Glomerular visceral epithelial cell (primary cell): ENCODE data around the gene SRSF6.
A peak's percentile ranks its signal among the peaks of the same experiment; 100 is the strongest.
"Not testable (repeated sequence)": the region's sequence is repeated elsewhere in the genome, so short reads cannot be mapped to it uniquely, and the experiment has no call there.

Experiments
- DNase-seq: peaks from one replicate; pipeline ENCODE4 v3.0.0-alpha.2; 2016; ENCODE audit errors: extremely low spot score

SRSF6 gene

DNA sequence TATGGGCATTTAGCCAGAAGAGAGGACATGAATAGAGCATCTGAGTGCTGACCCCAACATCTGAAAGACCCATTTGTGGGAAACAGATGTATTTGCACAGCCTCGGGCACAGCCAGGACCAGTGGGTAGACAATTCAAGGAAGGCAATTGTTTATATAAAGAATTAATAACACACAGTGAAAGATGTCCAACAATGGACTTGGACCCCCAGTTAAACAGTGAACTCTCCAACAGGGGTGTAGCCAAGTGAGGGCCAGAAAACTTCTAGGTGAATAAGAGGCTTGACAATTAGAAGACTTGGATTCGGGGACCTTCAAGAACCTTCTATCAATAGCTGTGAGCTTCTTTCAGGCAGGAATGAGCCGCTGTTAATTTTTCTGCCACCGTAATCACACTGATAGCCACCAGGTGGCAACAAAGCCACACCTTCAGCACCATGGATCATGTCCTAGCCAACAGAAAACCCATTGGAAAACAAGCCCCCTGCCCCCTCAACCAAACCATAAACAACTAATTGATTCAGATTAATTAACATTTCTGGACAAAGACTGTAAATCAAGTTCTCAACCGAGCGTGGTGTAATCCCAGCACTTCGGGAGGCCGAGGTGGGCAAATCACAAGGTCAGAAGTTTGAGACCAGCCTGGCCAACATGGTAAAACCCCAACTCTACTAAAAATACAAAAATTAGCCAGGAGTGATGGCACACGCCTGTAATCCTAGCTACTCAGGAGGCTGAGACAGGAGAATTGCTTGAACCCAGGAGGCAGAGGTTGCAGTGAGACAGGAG, 8.8 kb upstream of the SRSF6 start:
- peak; percentile 58 for DNase-seq

DNA sequence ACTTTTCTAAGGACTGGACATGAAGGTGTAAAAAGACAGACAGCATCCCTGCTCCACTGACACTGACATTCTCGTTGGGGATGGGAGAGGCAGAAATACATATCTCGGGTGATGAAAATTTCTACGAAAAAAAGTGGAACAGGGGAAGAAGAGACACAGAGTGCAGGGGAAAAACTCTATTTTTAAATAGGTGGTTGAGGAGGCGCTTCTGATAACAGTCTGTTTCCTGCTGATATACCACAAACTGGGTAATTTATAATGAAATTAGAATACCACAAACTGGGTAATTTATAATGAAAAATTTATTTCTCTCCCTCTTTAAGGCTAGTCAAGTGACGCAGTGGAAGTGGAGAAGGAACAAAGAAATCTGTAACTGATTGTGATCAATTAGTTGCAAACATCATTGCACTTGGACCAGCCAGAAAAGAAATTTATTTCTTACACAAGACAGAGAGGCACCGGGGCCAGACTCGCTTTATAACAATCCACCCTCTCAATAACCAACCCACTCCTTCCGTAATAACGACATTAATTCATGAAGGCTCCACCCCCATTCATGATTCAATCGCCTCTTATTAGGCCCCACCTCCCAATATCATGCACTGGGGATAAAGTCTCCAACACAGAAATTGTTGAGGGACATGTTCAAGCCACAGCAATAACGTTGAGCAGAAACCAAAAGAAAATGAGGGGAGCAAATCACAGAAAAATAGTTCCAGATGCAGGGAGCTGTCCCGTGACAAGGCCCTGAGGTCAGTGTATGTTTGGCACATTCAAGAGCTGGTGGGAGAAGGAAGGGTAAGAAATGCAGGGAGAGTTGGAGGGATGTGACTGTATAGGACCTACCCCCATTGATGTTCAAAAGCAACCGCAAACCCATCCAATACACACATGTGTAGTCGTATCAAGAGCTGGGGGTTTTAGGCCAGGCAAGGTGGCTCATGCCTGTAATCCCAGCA, 6.6 kb upstream of the SRSF6 start:
- no peak for DNase-seq

DNA sequence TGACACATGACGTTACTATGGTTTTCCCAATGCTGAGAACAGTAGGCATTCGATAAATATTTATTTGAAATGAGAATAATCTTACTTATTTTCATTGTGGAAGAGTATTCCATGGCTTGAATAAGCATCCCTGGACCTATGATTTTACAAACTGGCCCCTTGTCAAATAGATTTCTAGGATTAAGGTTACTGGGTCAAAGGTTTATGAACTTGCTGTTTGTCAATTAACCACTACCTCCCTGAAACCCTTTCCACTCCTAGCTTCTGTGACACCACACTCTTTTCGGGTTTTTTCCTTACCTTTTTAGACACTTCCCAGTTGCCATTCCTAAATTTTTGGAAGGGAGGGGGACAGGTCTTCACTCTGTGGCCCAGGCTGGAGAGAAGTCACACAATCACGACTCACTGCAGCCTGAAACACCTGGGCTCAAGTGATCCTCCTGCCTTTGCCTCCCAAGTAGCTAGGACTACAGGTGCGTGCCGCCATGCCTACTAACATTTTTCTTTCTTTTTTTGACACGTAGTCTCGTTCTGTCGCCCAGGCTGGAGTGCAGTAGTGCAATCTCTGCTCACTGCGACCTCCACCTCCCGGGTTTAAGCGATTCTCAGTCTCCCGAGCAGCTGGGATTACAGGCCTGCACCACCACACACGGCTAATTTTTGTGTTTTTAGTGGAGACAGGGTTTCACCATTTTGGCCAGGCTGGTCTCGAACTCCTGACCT, 5.1 kb upstream of the SRSF6 start:
- no peak for DNase-seq

DNA sequence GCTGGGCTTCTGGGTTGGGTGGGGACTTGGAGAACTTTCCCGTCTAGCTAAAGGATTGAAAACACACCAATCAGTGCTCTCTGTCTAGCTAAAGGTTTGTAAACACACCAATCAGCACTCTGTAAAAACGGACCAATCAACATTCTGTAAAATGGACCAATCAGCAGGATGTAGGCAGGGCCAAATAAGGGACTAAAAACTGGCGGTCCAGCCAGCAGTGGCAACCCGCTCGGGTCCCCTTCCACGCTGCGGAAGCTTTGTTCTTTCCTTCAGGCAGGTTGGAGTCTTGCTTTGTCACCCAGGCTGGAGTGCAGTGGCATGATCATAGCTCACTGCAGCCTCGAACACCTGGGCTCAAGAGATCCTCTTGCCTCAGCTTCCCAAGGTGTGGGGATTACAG, 1.4 kb upstream of the SRSF6 start:
- DNase-seq, result not testable (repeated sequence)

DNA sequence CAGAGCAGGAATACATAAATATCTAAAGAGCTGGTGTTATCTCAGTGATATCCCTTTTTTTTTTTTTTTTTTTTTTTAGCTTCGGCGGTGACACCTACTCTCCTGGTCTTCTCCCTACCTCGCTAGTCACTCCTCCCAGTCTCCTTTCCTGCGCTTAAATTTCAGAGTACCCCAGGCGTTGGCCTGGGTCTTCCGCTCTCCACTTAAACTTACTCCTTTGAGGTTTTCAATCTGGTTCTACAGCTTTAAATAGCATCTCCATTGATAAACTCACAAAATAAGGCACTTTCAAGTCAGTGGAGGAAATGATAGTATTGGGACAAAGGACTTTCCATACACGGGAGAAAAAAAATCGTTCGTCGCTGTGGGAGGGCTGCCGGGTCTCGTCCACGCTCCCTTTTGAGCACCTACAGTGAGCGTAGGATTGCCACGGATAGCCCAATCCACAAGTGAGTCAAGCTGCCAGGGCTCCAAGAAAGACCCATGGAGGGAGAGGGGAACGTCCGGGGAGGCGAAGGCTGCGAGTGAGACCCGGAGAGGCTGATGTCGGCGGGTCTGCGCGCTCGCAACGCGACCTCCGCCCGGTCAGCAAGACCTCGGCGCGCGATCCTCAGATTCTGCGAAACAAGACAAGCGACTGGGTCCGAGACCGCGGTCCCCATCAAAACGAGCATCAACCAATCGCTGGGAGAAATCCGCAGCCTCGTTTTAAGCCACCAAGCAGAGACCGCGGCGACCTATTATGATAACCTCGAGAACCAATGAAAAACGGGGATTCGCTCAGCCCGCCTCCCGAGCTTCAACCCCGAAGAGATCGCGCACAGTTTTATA, 672 bp upstream of the SRSF6 start:
- peak; percentile 94 for DNase-seq

DNA sequence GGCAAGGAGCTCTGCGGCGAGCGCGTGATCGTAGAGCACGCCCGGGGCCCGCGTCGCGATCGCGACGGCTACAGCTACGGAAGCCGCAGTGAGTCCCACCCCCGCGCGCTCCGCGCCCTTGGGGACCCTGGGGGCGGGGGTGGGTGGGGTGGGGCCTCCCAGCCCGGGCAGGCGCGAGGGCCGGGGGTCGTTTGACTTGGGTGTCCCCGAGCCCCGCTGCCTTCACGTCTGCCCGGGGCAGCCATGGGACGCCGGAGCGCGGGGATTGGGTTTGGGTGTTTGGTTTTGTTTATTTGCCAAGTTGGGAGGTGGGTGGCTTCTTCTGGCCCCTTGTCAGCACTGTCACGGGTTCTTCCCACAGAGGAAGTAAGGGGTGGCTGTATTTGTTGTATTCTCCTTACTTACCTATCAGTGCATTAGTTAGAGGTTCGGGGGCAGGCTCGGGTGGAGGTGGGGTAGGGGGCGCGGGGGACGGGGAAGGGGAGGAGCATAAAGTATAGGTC, 777 bp downstream of the SRSF6 start:
- DNase-seq, result peak; percentile 32

DNA sequence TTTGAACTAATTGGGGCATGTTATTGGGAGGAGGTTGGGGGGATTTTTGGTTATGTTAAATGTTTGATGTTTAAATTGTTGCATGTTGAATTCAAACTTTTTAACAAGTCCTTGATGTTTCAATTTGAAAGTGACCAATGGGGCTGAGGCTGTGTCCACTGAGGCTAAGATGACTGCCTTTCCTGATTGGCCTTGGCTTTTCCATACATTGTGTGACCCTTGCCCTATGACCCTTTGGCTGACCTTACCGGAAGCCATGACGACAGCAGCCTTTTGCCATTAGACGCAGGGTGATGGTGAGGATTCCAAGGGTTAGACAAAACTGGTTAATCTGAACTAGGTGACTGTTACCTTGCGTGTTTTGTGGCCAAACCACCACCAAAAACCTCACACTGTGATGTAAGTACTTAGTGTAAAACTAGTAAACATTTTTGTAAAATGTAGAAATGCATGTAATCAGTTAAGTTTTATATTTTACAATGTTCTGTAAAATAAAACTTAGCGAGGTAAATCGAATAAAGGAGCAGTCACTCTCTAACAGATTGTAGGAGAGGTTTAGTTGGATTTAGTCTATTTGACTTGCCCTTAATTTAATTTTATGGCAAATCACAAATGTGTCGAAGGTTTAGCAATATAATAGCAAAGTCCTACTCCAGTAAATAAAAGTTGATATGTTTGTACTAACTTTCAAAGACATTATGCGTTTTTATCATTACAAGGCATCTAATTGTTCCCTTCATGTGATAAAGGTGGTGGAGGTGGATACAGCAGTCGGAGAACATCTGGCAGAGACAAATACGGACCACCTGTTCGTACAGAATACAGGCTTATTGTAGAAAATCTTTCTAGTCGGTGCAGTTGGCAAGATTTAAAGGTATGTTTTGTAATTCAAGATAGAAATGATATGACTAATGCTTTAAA, 1.6 kb downstream of the SRSF6 start:
- no peak for DNase-seq

DNA sequence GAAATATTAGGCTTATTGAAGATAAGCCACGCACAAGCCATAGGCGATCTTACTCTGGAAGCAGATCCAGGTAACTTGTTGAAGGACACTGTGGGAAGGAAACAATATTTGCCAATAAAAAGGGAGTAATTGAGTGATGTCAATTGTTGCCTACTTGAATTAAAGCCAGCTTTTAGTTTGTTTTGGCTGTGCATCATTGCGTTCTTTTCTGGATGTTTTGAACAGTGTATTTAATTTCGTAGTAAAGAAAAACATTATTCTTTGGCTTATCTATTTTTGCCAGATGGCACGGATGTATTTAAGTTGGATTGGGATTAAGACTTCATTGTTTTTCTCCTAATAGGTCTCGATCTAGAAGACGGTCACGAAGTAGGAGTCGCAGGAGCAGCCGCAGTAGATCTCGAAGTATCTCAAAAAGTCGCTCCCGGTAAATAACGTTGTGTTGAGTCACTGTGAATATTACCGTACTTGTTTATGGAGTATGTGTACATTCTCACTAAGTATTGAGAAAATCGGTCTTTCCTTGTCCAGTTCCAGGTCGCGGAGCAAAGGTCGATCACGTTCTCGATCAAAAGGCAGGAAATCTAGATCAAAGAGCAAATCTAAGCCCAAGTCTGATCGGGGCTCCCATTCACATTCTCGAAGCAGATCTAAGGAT, 2.6 kb downstream of the SRSF6 start:
- no peak for DNase-seq

DNA sequence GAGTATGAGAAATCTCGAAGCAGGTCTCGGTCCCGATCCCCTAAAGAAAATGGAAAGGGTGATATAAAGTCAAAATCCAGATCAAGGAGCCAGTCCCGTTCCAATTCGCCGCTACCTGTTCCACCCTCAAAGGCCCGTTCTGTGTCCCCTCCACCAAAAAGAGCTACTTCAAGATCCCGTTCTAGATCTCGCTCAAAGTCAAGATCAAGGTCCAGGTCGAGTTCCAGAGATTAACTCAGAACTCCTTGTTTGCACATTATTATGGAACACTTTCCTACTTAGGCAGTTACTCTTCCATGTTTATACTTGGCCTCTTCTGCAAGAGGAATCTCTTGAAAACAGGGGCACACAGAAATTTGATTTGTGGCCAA, 3.1 kb downstream of the SRSF6 start:
- DNase-seq, result no peak

DNA sequence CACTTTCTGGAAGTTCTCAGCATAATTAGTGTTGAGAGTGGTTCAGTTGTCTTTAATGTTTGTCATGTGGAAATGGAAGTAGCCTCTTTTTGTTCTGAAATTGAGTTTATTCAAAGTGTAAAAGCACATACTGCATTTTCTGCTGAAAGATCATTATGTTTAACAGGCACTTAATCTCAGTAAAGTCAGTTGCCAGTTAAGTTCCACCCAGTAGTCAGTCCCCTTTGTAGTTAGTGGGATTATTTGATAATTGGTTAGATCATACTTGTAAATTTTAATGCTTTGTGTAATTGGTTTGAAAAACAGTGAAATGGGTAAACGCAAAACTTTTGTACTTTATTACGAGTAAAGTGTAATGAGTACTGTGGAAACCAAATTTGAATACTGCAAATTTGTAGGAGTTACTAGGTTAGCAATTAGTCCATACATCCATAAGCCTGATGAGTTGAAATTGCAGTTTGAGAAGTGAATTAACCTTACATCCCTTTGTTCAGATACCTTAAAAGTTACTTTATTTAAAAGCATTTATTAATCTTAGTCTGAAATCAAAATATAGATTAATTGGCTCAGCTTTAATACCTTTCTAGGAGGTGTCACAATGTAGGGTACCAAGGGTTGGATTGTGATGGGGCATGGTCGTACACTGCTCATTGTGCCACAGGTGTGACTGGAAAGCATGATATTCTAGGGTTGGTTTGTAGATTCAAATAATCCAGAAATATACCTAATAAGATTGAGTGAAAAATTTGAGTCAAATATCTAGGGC, 4.4 kb downstream of the SRSF6 start:
- DNase-seq, result no peak

DNA sequence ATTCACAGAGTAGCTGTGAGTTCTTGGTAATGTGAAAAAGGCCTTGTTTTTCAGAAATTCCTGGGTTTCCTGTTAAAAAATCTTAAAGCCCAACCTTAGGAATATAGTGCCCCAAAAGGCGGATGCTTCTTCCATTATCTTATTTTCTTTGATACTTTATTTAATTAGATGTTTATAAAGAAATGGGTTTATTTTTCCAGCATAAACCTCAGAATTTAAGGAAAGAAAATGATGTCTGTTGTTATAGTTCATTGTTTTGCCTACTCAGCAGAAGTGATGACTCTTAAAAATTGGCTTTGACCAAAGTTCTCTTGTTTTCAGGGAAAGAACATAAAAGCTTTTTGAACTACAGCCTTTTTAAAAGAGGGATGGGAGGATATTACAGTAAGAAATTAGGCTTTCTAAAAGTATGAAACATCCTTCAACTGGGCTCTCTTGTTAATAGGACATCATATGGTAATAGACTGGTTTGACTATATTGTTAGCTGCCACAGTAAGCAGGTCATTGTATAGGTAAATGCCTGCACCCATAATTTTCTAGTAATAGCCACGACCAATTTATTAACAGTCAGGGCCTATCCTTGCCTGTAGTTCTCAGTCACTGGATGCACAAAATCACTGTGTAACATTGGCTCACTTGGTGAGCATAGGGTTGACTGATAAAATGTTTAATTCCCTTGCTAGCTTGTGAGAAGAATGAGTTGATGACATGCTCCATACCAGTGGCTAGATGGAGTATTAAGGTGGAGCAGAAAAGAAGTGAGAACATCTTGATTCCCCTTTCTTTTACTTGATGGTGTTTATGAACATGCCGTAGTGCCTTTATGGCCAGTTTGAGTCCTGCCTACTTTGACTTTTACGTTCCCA, 5.2 kb downstream of the SRSF6 start:
- DNase-seq, result no peak

DNA sequence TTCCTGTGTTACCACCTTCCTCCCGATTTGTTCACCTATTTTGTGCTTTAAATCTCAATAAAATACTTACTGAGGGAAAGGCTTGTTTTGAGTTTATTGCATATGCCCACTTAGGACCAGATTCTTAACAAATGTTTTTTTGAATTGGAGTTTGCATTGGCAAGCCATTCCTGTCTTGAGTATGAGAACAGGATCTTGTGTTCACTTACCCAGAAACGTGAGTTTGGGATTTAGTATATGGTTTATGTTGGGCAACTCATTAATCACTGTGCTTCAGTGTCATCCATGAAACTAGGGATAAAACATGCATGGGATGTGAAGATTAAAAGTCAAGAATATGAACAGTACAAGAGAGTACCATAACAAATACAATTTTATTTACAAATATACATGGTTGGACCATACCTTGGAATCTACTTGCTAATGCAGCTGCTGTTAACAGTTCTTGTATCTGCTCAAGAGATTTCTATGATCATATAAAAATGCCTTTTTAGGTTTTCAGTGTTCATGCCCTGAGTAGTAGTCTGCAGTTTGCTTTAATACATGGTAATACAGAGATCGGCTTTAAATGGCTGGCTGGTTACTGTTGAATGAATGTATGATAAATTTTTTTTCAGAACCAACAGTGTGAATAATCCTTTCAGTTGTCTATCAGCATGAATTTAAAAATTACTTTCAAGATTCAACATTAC, 6.0 kb downstream of the SRSF6 start:
- DNase-seq, result no peak

DNA sequence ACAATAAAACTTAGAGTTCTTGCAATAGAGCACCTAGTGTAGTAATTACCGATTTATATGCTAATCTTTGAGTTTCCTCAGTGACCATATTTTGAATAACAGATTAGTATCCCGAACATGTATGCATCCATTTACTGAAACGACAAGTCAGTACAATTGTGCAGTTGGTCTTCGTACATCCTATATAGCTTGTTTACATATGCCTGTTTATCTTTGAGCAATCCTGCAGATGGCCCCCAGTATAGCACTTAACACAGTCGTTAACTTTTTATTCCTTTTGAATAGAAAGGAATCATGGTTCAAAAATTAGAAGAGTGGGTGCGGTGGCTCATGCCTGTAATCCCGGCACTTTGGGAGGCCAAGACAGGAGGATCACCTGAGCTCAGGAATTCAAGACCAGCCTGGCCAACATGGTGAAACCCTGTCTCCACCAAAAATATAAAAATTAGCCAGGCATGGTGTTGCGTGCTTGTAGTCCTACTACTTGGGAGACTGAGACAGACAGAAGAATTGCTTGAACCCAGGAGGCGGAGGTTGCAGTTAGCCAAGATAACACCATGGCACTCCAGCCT, 6.6 kb downstream of the SRSF6 start:
- DNase-seq, result no peak

DNA sequence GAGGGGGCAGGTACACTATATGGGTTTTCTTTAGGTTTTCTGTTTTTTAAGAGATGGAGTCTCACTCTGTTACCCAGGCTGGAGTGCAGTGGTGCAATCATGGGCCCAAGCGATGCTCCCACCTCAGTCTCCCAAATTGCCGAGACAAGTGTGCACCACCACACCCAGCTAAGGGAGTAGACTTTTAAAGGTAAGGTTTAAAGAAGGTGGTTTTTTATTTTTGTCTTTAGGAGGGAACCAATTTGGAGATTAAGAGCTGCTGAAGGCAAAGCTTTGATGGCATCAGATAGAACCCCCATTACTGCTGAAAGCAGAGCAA, 7.9 kb downstream of the SRSF6 start:
- no peak for DNase-seq

DNA sequence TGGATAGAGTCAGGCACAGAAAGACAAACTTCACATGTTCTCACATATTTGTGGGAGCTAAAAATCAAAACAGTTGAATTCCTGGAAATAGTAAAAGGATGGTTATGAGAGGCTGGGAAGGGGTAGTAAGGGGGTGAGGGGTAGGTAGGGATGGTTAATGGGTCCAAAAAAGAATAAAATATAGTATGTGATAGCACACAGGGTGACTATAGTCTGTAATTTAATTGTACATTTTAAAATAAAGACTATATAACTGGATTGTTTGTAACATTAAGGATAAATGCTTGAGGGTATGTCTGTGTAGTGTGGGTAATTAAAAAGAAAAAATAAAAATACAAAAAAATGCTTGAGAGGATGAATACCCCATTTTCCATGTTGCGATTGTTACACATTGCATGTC, 9.9 kb downstream of the SRSF6 start:
- DNase-seq, result no peak

DNA sequence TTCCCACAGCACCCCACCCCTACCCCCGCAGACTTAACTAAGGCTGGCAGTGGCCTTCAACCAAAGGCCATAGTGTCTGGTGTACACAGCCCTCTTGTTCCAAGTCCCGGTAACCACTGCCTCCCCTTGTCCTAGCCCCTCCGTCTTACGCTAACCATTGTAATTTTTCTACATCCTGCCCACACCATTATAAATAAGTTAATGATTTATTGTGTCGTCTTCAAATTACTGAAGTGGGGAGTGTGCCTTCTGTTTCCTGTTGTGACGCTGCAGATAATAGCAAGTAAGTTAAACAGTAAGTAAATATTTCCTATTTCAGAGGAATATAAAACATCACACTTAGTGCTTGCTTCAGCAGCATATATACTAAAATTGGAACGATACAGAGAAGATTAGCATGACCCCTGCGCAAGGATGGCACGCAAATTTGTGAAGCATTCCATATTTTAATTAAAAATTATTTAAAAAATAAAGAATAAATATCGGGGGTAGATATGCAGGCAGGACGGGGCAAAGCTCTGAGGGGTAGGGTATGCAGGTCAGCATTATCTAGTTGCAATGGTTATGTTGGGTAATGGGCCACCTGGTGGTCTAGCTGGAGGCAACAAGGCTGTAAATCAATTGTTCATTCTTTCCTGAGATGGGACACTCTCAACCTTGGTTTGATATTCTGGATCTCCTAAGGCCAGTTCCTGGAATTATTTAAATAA, 15.1 kb downstream of the SRSF6 start:
- no peak for DNase-seq

DNA sequence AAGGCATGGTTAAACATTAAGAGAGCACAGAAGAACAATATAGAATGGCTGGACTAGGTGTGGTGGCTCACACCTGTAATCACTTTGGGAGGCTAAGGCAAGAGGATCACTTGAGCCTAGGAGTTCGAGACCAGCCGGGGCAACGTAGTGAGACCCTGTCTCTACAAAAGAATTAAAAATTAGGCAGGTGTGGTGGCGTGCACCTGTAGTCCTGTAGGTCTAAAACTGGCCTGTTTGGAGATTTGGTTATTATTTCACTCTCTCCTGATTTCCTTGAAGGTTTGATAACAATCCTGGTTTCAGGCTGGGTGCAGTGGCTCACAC, 15.6 kb downstream of the SRSF6 start:
- no peak for DNase-seq
